H1 (cell line): ENCODE results near the gene ARHGAP12. TPM values are rescaled to one million over a fixed set of nuclear protein-coding genes. Genes with fewer than 3 reads are reported as not detected.

Experiments
- BACH1 ChIP-seq: IDR thresholded peaks from 2 replicates; pipeline ENCODE4 v1.6.1; 2012; ENCODE audit warnings: low read length, improper control_type of control experiment
- CHD1 ChIP-seq: IDR thresholded peaks from 2 replicates; pipeline ENCODE4 v1.6.1; 2012; ENCODE audit warnings: low read depth, low read length, improper control_type of control experiment
- CHD2 ChIP-seq: IDR thresholded peaks from 2 replicates; pipeline ENCODE4 v1.6.1; 2012; ENCODE audit warnings: low read length, improper control_type of control experiment
- EP300 ChIP-seq, 2 experiments: IDR thresholded peaks; 1 replicate in 1 of 2; 2 replicates in 1 of 2; pipeline ENCODE4 v1.6.1; 2011 to 2012; ENCODE audit warnings: low read depth in 2 of 2, low read length in 2 of 2, mild to moderate bottlenecking in 2 of 2, borderline replicate concordance in 1 of 2, inconsistent platforms in 1 of 2, moderate library complexity in 1 of 2
- HDAC2 ChIP-seq, 2 experiments: fragments of 300-600 bp in 1 of 2; sonication (generic) in 1 of 2; IDR thresholded peaks; 2 replicates each; pipeline ENCODE4 v1.6.1; 2011 to 2012; ENCODE audit warnings: low read depth in 2 of 2, low read length in 2 of 2, mild to moderate bottlenecking in 2 of 2, moderate library complexity in 2 of 2, borderline replicate concordance in 1 of 2, inconsistent platforms in 1 of 2
- PHF8 ChIP-seq: fragments of 200-600 bp; sonication (generic); conservative IDR thresholded peaks from 2 replicates; pipeline ENCODE4 v1.7.1; 2012; ENCODE audit warnings: low read depth, mild to moderate bottlenecking, inconsistent platforms, low read length, moderate library complexity
- polyA plus RNA-seq, 7 experiments: library from polyadenylated mRNA; depleted of rRNA in 3 of 7; stranded (reverse) in 5 of 7; unstranded in 2 of 7; fragments of >200 nt in 5 of 7; fragments of 200-250 nt in 2 of 7; gene quantifications; 1 replicate in 5 of 7; 2 replicates in 1 of 7; 4 replicates in 1 of 7; pipeline versions ENCODE4 v1.2.1 to v1.2.3, GENCODE V29; 2011 to 2013; ENCODE audit warnings: missing spikeins in 2 of 7, mixed read lengths in 2 of 7
- total RNA-seq: library from RNA; stranded (reverse); fragmentation: NEBNext Ultra II Directional; extraction: Animal tissue kit (Norgen Biotek cat#: 25700); gene quantifications from 2 replicates; pipeline ENCODE4 v1.2.1, GENCODE V29; 2021

ARHGAP12 gene
- total and polyA plus RNA-seq, 2 of the 8 experiments (the other 6 are each of a cell fraction or from before 2014, with no cell fraction given) = 10.1 to 39.0 TPM

- no peak for TF ChIP-seq CHD2
- no peak for TF ChIP-seq HDAC2 (IDR thresholded peaks at IDR 0.05; ENCODE audit: borderline replicate concordance in 1 of 2, low read depth in 2 of 2, low read length in 2 of 2)
- no peak for TF ChIP-seq PHF8
- no peak for TF ChIP-seq BACH1
- no peak for TF ChIP-seq CHD1
- TF ChIP-seq EP300 (IDR thresholded peaks at IDR 0.05; ENCODE audit: borderline replicate concordance in 1 of 2, low read depth in 2 of 2, low read length in 2 of 2) = no peak
Measured at GRCh38 chr10:31758495-31758894, 170.1 kb downstream of the ARHGAP12 start (continued).
